HG03103 (cell line): ENCODE data around the gene GPATCH3.
"Not testable (repeated sequence)": the region's sequence is repeated elsewhere in the genome, so short reads cannot be mapped to it uniquely, and the experiment has no call there.

Experiments
- ATAC-seq: cut with Tn5 transposase; IDR thresholded peaks from one replicate; pipeline ENCODE4 v1.9.1; 2021; ENCODE audit warnings: low read depth; ENCODE audit not compliant: unreplicated experiment

The GPATCH3 gene

GRCh38 chr1:26900001-26900814, at the start of gene GPATCH3:
Gene GPATCH3, minus strand, starts transcription at chr1:26900467. Its CDS starts 25 bp downstream, at chr1:26900442.
- ATAC-seq, result no peak

GRCh38 chr1:26949926-26950319, 49.7 kb upstream of the GPATCH3 start:
- no peak for ATAC-seq

- no peak for ATAC-seq
Observed at GRCh38 chr1:26949266-26949925, 49.1 kb upstream of the GPATCH3 start.

- ATAC-seq, result not testable (repeated sequence)
Observed at GRCh38 chr1:26948725-26949057, 48.4 kb upstream of the GPATCH3 start.

GRCh38 chr1:26946270-26946669, 46.0 kb upstream of the GPATCH3 start:
- no peak for ATAC-seq

- no peak for ATAC-seq
Observed at GRCh38 chr1:26945728-26946127, 45.5 kb upstream of the GPATCH3 start.

- ATAC-seq, result no peak
Observed at GRCh38 chr1:26945138-26945537, 44.9 kb upstream of the GPATCH3 start.

GRCh38 chr1:26942656-26943055, 42.4 kb upstream of the GPATCH3 start:
- ATAC-seq, result no peak

GRCh38 chr1:26941311-26941710, 41.0 kb upstream of the GPATCH3 start:
- no peak for ATAC-seq

- ATAC-seq, result no peak
Observed at GRCh38 chr1:26938659-26939025, 38.4 kb upstream of the GPATCH3 start.

GRCh38 chr1:26938004-26938658, 37.9 kb upstream of the GPATCH3 start:
- no peak for ATAC-seq

- no peak for ATAC-seq
Observed at GRCh38 chr1:26936823-26937222, 36.6 kb upstream of the GPATCH3 start.

GRCh38 chr1:26932531-26932930, 32.3 kb upstream of the GPATCH3 start:
- no peak for ATAC-seq

GRCh38 chr1:26923711-26924110, 23.4 kb upstream of the GPATCH3 start:
- no peak for ATAC-seq

- no peak for ATAC-seq
Observed at GRCh38 chr1:26922901-26923300, 22.6 kb upstream of the GPATCH3 start.

- no peak for ATAC-seq
Observed at GRCh38 chr1:26922431-26922729, 22.1 kb upstream of the GPATCH3 start.

- peak; percentile 89 for ATAC-seq
Observed at GRCh38 chr1:26921540-26922430, 21.5 kb upstream of the GPATCH3 start, which contains the start of gene NUDC. Gene NUDC, plus strand, starts transcription at chr1:26921743. Its CDS starts 106 bp downstream, at chr1:26921849.

GRCh38 chr1:26921126-26921539, 20.9 kb upstream of the GPATCH3 start:
- peak; percentile 17 for ATAC-seq

GRCh38 chr1:26915204-26915842, 15.1 kb upstream of the GPATCH3 start:
- ATAC-seq, result no peak
